ENCODE results near the gene ANKS1A.

ANKS1A gene

GRCh38 chr6:35054106-35054742 lies 165.2 kb downstream of the ANKS1A start:
- no peak for DNase-seq (ENCODE audit: low read depth in 2 of 2)

GRCh38 chr6:35054743-35055130 lies 165.7 kb downstream of the ANKS1A start:
- DNase-seq (ENCODE audit: low read depth in 2 of 2): no peak

- DNase-seq (ENCODE audit: low read depth in 2 of 2): no peak
Observed at GRCh38 chr6:35055891-35056290, 166.8 kb downstream of the ANKS1A start.

GRCh38 chr6:35056952-35057351 lies 167.9 kb downstream of the ANKS1A start:
- DNase-seq (ENCODE audit: low read depth in 2 of 2): no peak

- no peak for DNase-seq (ENCODE audit: low read depth in 2 of 2)
Observed at GRCh38 chr6:35057449-35058357, 168.6 kb downstream of the ANKS1A start.

GRCh38 chr6:35058358-35058675 lies 169.3 kb downstream of the ANKS1A start:
- no peak for DNase-seq (ENCODE audit: low read depth in 2 of 2)

GRCh38 chr6:35058865-35059522 lies 169.9 kb downstream of the ANKS1A start:
- DNase-seq (ENCODE audit: low read depth in 2 of 2): no peak

- no peak for DNase-seq (ENCODE audit: low read depth in 2 of 2)
Observed at GRCh38 chr6:35059596-35060345, 170.7 kb downstream of the ANKS1A start.

GRCh38 chr6:35061102-35061615 lies 172.1 kb downstream of the ANKS1A start:
- no peak for DNase-seq (ENCODE audit: low read depth in 2 of 2)

GRCh38 chr6:35061651-35062410 lies 172.8 kb downstream of the ANKS1A start:
- no peak for DNase-seq (ENCODE audit: low read depth in 2 of 2)

- DNase-seq (ENCODE audit: low read depth in 2 of 2): no peak
Observed at GRCh38 chr6:35062676-35063574, 173.9 kb downstream of the ANKS1A start.

- no peak for DNase-seq (ENCODE audit: low read depth in 2 of 2)
Observed at GRCh38 chr6:35063701-35064280, 174.7 kb downstream of the ANKS1A start.

GRCh38 chr6:35064290-35064689 lies 175.2 kb downstream of the ANKS1A start:
- DNase-seq (ENCODE audit: low read depth in 2 of 2): no peak

- DNase-seq (ENCODE audit: low read depth in 2 of 2): no peak
Observed at GRCh38 chr6:35064757-35065440, 175.8 kb downstream of the ANKS1A start.

- no peak for DNase-seq (ENCODE audit: low read depth in 2 of 2)
Observed at GRCh38 chr6:35065441-35065800, 176.4 kb downstream of the ANKS1A start.

- no peak for DNase-seq (ENCODE audit: low read depth in 2 of 2)
Observed at GRCh38 chr6:35065870-35066269, 176.8 kb downstream of the ANKS1A start.

GRCh38 chr6:35067234-35067633 lies 178.2 kb downstream of the ANKS1A start:
- DNase-seq (ENCODE audit: low read depth in 2 of 2): no peak

- DNase-seq (ENCODE audit: low read depth in 2 of 2): no peak
Observed at GRCh38 chr6:35068206-35068605, 179.2 kb downstream of the ANKS1A start.

GRCh38 chr6:35068644-35069043 lies 179.6 kb downstream of the ANKS1A start:
- no peak for DNase-seq (ENCODE audit: low read depth in 2 of 2)

All from activated CD8-positive, alpha-beta memory T cell treated with anti-CD3 and anti-CD28 coated beads for 4 hours (primary cell).